ENCODE results near the gene METRN. TPM values are rescaled to one million over a fixed set of nuclear protein-coding genes. Genes with fewer than 3 reads are reported as not detected.

Gene METRN
- polyA plus RNA-seq, 1 of the 3 experiments (the other 2 are of a cell fraction): 59.7 TPM

- no peak for DNase-seq
- no peak overlapping the region for H2AFZ ChIP-seq (ENCODE audit: low read depth)
- no peak overlapping the region for H3K4me3 ChIP-seq (ENCODE audit: low read depth in 2 of 2, low read length in 1 of 2)
- ChIA-PET CTCF (no interaction called here), POLR2A (no interaction called here)
- H3K9ac ChIP-seq: no peak overlapping the region
- no peaks in the 10 kb centered on the region for H3K4me1 ChIP-seq (ENCODE audit: control insufficient read depth in 1 of 2, insufficient read depth in 2 of 2, low read depth in 1 of 2, low read length in 1 of 2)
- no peaks in the 10 kb centered on the region for H3K9me2 ChIP-seq
- no peak for TF ChIP-seq PBX3 (IDR thresholded peaks at IDR 0.05)
- TF ChIP-seq NFIC (IDR thresholded peaks at IDR 0.05; ENCODE audit: borderline replicate concordance): no peak
- TF ChIP-seq CTCF (IDR thresholded peaks at IDR 0.05): no peak
- TF ChIP-seq FOXM1 (IDR thresholded peaks at IDR 0.05; ENCODE audit: low read depth): no peak
- TF ChIP-seq RCOR1 (IDR thresholded peaks at IDR 0.05; ENCODE audit: low read length): no peak
- no peak for TF ChIP-seq RFX5 (IDR thresholded peaks at IDR 0.05; ENCODE audit: low read length)
- no peak for TF ChIP-seq ELF1 (IDR thresholded peaks at IDR 0.05)
- TF ChIP-seq TEAD4 (IDR thresholded peaks at IDR 0.05; ENCODE audit: borderline replicate concordance, insufficient read depth): no peak
- no peak for TF ChIP-seq FOSL2 (IDR thresholded peaks at IDR 0.05; ENCODE audit: borderline replicate concordance, low read depth)
- no peak for TF ChIP-seq FOXJ3 (CRISPR knock-in tag; IDR thresholded peaks at IDR 0.05)
- TF ChIP-seq ZBTB33 (IDR thresholded peaks at IDR 0.05; ENCODE audit: borderline replicate concordance, low read depth): no peak
- TF ChIP-seq RXRA (IDR thresholded peaks at IDR 0.05; ENCODE audit: borderline replicate concordance, low read depth): no peak
- TF ChIP-seq JUND (IDR thresholded peaks at IDR 0.05): no peak
- TF ChIP-seq REST (IDR thresholded peaks at IDR 0.05; ENCODE audit: low read depth, low read length): no peak
- TF ChIP-seq TAF1 (IDR thresholded peaks at IDR 0.05; ENCODE audit: borderline replicate concordance, low read depth, low read length): no peak
- TF ChIP-seq SMC3 (IDR thresholded peaks at IDR 0.05; ENCODE audit: low read depth, low read length): no peak
- TF ChIP-seq TCF12 (IDR thresholded peaks at IDR 0.05): no peak
- no peak for TF ChIP-seq IRF3 (IDR thresholded peaks at IDR 0.05; ENCODE audit: low read depth, low read length)
- no peak for TF ChIP-seq EZH2phosphoT487 (IDR thresholded peaks at IDR 0.05; ENCODE audit: borderline replicate concordance, low read depth)
- TF ChIP-seq MAX (IDR thresholded peaks at IDR 0.05; ENCODE audit: low read depth): no peak
- no peaks in the 10 kb centered on the region for H3K36me3 ChIP-seq (replicated peaks in 1 of 2; ENCODE audit: control insufficient read depth in 1 of 2, insufficient read depth in 2 of 2, low read length in 1 of 2)
- H3K79me2 ChIP-seq (ENCODE audit: insufficient read depth): no peaks in the 10 kb centered on the region
- no peaks in the 10 kb centered on the region for H3K27me3 ChIP-seq (ENCODE audit: insufficient read depth)
- H4K20me1 ChIP-seq (ENCODE audit: insufficient read depth): no peaks in the 10 kb centered on the region
- no peaks in the 10 kb centered on the region for H3K9me3 ChIP-seq
- H3F3A ChIP-seq (replicated peaks; ENCODE audit: insufficient read depth): no peaks in the 10 kb centered on the region
- H3K4me2 ChIP-seq: no peak overlapping the region
- no peak overlapping the region for H3K27ac ChIP-seq (ENCODE audit: low read depth in 2 of 2, low read length in 1 of 2)
- 56% methylated on average over 5 of the region's 17 CpGs for WGBS (ENCODE audit: low lambda C conversion rate)
These were observed 47.8 kb downstream of the METRN start for GRCh38 chr16:762595-763268.
